Activated CD4-positive, alpha-beta T cell treated with anti-CD3 and anti-CD28 coated beads, Interleukin-2, amount 50 U/mL, for 24 hours (primary cell): ENCODE data around the gene TMEM121.
A peak's percentile ranks its signal among the peaks of the same experiment; 100 is the strongest.

ENCODE experiments used
- DNase-seq, 2 donors: peaks; one replicate each; pipeline ENCODE4 v3.0.0-alpha.2; 2020; ENCODE audit warnings: low read depth in 1 of 2, low spot score in 1 of 2

The TMEM121 gene

DNA sequence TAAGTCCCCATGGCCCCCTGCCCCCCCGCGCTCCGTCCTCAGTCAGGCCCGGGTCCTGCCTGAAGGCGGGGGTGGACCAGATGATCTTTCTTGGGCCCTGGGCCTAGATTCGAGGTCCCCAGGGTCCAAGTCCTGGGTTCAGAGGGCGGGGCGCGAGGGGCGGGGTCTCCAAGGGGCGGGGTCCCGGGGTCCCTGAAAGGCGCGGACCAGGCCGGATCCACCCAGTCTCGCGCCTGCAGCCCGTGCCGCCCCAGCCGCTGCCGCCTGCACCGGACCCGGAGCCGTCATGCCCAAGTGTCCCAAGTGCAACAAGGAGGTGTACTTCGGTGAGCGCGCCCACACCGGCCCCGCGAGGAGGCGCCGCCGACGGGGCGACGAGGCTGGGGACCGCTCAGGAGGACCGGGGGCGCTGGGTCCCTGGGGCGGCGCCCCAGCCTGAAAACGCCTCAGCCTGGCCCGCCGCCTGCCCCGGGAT lies 39.4 kb upstream of the TMEM121 start:
- no peak for DNase-seq

DNA sequence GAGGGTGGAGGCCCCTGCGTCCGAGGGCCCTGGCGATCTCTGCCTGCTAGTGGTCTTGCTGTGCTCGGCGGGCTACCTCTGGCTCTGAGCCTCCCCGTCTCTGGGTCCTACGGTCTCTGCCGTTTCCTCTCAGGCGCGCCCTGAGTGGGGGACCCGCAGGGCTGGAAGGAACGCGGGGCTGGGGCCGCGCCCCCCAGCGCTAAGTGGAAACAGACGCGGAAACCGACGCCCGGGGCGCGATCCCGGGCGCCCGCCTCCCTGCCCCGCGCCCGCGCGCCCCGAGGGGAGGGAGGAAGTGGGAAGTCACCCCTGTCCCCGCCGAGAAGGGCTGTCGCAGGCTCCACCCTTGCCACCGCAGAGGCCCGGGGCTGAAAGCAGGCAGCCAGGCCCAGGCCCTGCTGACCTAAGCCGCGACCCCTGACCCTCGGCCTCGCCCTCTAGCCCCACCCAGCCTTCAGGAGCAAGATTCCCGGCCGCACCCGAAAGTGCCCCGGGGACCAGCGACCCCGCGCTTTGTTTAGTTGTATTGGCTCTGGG lies 38.9 kb upstream of the TMEM121 start:
- peak in 1 of 2 donors; percentile 46 for DNase-seq

DNA sequence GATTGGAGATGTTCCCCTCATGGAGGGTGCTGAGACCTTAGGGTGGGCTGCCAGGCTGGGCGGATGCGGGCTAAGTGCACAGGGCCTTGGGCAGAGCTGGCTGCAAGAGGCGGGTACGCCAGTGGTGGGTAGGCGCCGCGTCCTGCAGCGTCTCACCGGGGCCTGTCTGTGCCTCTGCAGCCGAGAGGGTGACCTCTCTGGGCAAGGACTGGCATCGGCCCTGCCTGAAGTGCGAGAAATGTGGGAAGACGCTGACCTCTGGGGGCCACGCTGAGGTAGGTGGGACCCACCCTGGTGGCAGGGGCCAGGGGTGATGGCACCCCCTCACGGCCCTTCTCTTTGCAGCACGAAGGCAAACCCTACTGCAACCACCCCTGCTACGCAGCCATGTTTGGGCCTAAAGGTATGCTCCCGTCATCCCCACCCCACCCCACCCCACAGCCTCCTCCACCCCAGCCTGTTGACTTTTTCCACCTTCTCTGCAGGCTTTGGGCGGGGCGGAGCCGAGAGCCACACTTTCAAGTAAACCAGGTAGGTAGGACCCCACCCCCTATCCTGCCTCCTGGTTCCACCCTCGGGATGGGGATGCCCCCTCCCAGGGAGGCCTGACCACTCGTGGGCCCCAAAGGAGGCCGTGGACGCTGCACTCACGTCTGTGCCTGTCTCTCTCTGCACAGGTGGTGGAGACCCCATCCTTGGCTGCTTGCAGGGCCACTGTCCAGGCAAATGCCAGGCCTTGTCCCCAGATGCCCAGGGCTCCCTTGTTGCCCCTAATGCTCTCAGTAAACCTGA lies 38.2 kb upstream of the TMEM121 start:
- no peak for DNase-seq

DNA sequence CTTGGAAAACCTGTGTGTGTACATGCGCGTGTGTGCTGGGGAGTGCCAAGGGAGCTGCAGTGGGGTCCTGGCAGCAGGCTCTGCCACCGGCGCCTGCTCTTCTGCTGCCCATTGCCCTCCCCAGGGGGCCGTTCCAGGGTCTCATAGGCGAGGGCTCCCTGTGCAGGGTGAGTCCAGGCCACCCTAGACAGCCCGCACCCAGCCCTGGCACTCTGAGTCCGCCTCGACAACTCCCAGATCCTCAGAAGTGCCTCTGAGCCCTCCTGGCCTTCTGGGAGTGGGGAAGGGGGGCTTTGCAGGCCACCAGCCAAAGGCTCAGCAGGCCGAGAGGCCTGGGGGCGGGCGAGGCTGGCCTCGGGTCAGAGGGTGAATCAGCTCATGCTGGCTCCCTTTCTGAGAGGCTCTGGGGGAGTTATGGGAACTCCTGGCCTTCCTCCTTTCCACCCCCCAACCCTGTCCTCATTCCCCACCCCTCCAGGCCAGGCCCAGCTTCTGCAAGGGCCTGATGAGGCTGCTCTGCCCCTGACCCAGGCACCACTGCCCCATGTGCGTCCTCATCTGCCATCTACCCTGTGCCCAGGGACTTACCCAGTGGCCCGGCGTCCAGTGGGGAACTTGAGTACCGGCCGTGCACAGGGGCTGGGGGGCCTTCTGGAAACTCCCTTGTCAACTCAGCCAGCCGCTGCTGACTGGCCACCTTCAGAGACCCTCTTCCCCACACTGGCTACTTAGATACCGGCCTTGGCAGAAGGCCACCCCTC lies 37.4 kb upstream of the TMEM121 start:
- no peak for DNase-seq

DNA sequence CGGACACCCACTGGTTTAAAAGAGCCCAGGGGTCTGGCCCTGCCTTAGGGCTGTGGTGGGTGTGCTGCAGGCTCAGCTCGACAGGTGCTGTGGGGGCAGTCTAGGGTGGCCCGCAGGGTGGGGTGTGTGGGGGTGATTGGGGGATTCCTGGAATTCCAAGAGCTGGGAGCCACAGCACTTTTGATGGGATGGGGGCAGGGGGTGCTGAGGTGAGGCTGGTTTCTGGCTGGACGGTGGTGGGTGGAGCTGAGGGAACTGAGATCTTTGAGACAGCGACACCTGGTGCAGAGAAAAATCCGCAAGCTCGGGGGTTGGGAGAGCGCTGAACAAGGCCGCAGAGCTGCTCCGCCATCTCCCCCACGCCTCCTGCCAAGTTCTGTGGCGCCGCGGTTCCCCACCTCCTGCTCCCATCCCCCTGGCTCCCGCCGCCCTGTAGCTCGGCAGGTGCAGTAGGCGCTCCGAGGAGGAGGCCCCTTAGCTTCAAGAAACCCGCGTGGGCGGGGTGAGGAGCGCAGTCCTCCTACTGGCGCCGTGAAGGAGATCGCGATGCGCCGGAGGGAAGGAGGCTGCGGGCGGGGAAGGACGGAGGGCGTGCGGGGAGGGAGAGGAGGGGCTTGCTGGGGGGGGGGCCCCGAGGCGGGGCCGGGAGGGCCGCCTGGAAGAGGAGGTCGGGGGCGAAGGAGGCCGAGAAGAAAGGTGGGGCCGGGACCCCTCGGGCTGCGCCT lies 36.7 kb upstream of the TMEM121 start:
- peak; percentile 61 to 79 for DNase-seq

DNA sequence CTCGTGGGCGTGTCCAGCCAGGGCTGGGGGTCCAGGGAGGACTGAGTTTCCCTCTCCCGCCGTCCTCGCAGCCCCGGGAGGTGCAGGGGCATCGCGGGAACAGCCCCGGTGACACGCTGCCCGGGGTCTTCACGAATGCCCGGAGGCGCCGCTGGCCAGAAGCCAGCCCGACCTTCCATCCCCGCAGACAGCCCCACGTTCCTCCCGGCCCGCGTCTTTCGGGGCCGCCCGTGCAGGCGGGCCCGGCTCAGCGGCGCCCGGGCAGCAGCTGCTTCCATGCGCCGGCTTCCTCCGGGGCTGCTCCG lies 36.2 kb upstream of the TMEM121 start:
- peak in 1 of 2 donors; percentile 32 for DNase-seq

DNA sequence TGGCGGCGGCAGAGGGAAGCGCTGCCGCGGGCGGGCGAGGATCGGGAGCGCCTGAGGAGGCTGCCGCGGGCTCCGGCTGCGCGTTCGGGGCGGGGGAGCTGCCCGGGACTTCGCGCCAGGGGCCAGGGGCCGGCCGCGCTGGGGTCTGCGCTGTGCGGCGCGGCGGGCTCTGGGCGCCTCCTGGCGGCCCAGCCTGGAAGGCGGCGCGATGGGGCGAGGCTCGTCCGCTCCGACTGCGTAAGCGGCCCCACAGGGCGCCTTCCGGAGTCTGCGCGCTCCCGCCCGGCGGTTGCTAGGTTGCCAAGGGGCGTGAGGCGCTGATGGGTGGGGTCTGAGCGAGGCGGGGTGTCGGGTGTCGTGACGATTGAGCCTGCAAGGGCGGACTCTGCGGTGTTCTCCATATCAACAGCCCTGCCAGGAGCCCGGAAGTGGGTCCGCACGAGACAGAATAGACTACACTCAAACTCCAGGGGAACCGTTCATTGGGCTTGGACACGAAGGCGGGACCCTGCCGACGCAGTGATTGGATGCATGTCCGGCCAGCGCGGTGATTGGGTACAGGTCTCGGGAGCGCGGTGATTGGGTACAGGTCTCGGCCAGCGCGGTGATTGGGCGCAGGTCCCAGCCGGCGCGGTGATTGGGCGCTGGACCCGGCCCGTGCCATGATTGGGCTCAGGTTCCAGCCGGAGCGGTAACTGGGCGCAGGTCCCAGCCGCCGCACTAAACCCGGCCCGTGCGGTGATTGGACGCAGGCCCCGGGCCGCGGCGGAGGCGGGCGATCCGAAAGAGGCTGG lies 35.6 kb upstream of the TMEM121 start, which contains the start of gene TEDC1:
TEDC1 (plus strand) TSS at position 675 of the 794 bp plus-strand sequence. CDS start 130 bp downstream, outside the sequence.
- peak; percentile 94 to 98 for DNase-seq

DNA sequence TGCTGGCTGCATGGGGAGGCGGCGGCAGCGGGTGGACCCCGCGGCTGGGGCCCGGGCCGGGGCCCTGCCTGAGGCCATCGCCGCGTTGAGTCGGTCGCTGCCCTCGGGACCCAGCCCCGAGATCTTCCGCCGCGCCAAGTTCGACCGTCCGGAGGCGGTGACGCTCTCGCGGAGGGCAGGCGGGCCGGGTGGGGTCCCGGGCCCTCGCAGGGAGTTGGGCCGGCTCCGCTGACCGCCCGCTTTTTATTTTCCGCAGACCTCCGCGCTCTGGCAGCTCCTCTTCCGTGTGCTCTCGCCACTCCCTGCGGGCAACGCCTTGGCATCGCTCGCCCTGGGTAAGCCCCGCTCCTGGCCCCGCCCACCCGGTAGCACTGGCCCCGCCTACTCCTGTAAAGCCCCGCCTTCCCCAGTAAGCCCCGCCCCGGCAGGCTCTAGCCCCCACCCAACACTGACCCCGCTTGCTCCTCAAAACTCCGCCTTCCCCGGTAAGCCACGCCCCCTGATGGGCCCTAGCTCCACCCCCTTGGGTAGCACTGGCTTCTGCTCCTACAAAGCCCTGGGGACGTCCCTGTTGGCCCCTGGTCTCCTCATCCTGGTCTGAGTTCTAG lies 34.9 kb upstream of the TMEM121 start:
- peak; percentile 74 to 82 for DNase-seq

DNA sequence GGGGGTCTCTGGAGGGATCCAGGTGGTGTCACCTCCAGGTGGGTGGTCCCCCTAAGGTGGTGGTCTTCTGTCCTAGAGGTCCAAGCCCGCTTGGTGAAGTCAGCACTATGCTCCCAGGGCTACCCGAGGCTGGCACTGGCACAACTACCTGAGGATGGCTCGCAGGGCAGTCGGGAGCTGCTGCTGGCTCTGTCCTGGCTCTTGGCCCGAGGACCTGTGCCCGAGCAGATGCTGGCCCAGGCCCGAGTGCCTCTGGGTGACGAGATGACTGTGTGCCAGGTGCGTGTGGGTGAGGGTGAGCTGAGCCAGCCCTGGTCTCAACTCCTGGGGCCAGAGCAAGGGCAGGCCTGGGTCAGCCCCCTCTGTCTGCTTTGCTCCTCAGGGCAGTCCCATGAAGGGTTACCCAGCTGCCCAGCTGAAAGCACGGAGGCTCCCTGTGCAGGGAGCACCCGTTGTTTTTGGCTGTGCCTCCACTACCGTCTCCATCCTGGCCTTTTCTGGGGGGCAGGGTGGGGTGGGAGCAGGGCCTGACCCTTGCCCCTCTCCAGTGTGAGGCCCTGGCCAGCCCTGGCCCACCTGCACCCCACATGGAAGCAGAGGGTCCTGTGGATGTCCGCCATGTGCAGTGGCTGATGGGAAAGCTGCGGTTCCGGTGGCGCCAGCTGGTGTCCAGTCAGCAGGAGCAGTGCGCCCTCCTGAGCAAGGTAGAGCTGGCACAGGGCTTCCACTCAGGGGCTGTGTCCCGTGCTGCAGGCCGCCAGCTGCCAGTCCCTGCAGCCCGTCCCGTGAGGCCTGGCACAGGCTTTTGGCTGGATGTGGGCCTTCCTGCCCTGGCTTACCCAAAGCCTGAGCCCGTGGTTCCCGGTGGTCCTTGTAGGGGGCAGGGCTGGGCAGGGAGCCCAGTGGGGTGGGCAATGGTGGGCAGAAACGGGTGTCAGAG lies 34.1 kb upstream of the TMEM121 start:
- DNase-seq, result no peak

DNA sequence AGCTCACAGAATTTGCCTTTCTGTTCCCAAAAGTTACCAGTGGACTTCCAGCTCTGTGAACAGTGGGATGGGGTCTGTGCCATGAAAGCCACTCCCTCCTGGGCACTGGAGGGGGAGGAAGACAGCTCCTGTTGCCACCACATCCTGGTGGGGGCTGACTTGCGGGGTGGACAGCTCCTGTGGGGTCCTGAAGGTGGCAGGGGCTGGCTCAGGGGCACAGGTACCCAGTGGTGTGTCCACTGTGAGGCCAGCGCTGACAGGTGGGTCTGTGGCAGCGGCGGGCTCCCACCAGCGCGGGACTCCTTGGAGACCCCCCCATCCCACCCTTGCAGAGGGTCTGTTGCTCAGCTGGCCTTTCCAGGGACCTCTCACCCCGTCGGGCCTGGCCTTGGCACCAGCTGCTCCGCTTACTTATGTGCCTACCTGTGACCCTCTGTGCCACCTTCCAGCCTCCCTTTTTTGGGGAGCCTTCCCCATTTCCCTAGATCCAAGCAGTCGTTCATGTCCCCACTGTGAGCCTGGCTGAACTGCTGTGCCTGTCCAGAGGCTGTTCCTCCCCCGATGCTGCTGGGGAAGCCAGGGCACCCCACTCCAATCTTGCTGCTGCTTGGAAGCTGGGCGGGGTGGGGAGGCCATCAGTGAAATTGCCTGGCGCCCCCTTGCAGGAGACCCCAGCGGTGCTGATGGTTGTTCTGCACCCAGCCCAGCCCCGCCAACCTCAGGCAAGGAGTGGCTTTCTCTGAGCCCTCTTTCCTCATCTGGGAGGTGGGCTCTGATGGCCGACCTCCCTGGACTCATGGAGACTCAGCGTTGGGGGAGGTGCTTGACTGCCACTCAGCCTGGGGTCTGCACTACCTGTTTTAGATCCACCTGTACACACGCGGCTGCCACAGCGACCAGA lies 33.2 kb upstream of the TMEM121 start:
- DNase-seq, result no peak

DNA sequence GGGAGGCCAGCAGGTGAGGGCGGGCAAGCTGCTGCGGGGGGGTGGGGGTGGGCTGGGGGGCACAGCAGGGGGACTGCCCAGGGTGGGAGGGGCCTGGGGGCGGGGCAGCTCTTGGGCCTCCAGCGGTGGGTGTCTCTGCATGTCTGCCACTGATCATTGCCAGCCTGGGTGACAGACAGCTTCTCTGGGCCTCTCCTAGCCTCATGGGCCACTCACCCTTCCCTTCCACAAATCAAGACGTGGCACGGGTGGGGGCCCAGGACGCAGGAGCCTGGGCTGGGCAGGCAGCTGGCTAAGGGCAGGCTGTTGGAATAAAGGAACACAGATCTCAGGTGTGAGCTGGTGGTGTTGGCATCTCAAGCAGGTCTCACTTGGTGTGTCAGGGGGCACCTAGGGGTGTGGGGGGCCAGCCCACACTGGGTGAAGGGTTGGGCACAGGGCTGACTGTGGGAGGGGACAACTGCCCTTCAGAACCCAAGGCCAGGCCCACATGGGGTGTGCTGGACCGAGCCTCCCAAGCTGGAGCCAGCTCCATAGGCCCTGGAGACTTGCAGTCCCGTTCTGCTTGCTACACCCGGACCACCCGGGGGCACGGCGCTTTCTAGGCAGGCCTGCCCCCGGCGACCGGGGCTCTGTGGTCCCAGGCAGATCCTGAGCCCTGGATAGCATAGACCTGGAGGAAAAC lies 32.3 kb upstream of the TMEM121 start:
- DNase-seq, result no peak

DNA sequence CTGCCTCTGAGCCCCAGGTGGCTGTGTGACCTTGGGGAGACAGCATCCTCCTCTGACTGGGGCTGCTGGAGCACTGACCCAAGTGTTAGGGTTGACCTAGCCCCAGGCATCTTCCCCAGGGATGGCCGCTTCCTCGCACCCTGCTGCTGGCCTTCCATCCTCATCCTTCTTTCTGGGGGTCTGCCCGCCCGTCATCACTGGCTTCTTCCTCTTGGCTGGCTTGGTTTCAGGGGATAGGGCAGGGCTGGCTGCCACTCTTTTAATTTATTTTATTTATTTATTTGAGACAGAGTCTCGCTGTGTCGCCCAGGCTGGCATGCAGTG lies 31.8 kb upstream of the TMEM121 start:
- DNase-seq, result no peak

DNA sequence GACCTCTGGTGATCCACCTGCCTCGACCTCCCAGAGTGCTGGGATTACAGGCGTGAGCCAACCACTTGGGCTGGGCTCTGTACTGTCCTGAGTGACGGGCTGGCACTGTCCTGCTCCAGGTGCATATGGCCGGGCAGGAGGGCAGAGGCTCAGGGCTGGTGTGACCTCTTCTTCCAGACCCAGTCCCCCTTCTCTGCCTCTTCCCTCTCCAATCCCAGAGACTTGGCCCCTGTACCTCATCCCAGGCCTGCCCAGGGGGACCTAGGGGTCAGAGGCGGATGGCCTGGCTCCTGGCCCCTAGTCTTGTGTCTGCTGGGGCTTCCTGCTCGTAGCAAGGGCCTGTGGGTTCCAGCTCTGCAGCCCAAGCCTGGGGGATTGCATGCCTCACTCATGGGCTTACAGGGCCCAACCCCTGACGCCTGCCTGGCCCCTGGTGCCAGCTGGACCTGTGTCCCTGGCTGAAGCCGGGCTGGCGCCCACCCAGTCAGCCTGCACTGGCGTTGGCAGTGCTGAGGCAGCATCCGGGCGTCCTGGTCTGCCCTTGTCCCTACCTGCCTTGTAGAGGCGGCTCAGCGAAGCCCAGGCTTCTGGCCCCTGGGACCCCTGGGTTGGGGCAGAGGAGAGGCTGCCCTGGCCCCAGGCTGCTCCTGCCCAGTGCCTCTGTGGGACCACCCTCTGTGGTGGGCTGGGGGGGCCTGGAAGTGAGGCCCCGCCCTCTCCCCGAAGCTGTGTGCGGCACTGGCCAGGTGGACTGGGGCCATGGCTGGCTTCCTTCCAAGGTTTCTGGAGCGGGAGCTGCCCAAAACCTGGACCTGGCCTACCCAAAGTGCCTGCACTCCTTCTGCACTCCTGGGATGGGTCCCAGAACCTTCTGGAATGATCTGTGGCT lies 31.0 kb upstream of the TMEM121 start:
- no peak for DNase-seq

DNA sequence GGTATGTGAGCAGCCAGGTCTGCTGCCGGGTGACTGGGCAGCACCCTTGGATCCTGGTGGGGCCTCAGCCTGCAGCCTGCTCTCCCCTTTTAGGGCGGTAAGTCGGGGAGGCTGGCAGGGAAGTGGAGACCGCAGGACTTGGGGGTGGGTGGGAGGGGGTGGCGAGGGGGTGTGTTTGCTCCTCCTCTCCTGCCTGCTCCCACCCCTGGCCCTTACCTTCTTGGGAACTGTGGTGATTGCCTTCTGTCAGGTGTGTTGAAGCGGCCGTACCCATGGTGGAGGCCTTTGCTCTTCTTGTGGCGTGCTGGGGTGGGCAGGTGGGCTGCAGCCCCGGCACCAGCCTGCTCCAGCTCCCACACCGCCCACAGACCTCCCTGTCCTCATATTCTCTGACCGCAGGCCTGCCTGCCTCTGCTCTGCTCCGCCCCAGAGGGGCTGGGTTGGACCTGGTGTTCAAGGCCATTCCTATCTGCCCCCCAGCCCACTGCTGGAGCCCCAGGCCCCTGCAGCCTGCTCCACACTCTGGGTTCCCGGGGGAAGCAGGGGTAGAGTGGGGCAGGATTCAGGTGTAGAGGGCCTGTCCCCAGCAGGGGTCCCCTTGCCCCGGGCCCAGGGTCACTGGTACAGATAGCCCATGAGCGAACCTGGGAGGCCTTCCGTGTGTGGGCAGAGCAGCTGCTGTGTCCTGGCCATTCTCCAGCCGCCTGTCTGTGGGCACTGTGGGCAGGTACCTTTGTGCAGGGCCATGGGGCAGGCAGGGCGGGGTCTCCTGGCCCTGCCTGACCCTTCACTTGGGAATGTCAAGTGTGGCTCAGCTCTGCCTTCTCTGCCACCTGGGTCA lies 30.2 kb upstream of the TMEM121 start:
- no peak for DNase-seq

DNA sequence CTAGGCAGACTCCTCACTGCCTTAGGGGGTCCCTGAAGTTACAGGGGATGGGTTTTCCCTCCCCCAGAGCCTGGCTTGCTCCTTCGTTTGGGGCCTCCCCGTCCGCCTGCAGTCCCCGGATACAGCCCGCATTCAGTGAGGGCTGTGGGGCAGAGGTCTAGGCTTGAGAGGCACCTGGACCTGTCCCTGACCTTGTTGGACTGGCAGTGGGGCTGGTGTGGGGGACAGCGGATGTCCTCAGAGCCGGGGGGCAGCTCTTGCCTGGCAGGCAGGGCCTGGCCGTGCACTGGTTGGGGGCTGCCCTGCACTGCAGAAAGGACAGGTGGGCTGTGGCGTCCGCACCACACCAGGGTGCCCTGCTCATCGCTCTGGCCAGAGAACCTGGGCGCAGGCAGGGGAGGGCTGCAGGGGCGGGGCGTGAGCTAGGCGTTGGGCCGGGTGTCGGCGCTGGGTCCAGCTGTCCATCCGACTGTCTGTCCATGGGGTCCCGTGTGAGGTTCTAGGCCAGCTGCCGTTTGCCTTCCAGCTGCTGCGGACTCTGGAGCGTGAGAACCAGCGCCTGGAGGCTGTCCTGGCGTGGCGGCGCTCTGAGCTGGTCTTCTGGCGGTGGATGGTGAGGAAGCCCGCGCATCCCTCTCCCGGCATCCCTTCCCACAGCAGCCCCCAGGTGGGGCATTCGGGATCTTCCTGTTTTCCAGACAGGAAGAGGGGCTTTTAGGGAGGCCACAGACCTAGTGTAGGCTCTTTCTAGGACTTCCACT lies 29.4 kb upstream of the TMEM121 start:
- DNase-seq, result no peak
